GM21447 (cell line): ENCODE measurements around the gene KLHL17.

Source experiments
- ATAC-seq: cut with Tn5 transposase; IDR thresholded peaks from one replicate; pipeline ENCODE4 v1.9.1; 2021; ENCODE audit not compliant: unreplicated experiment

KLHL17 gene

GRCh38 chr1:947958-948357, 12.4 kb upstream of the KLHL17 start:
- ATAC-seq, result no peak

GRCh38 chr1:950268-950667, 10.1 kb upstream of the KLHL17 start:
- ATAC-seq, result no peak

DNA sequence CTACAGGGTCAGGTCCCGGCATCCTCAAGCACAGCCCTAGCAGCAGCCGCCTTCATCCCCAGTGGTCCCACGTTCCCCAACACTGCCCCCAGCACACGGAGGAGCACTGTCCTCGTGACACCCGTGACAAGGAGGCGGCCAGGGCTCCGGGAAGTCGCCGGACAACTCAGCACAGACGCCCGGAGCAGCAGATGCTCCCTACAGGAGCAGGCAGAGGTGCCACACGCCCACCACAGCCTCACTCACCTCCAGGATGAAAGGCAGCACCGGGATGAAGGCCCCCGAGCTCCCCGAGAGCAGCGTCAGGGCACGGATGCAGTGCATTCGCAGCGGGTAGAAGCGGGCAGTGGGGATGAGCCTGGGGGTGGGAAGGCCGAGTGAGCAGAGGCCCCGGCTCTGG, 9.5 kb upstream of the KLHL17 start:
- ATAC-seq, result no peak

DNA sequence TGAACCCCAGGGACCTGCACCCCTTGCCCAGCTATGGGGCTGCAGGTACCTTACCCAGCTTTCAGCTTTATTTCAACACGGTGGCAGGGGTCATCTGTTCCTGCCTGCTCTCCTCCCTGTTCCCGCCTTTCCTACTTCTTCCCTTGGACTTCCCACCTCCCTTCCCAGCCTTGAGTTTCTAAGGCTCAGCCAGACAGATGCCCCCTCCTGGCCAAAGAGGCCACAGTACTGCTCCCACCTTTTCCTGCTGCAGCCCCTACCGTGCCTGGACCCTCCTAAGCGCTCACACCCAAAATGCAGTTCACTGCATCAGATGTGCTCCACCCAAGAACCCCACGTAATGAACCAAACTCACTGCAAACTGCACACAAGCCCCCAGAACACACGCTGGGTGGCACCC, 9.0 kb upstream of the KLHL17 start:
- no peak for ATAC-seq

- ATAC-seq, result no peak
Measured at GRCh38 chr1:952201-952600, 8.2 kb upstream of the KLHL17 start.

DNA sequence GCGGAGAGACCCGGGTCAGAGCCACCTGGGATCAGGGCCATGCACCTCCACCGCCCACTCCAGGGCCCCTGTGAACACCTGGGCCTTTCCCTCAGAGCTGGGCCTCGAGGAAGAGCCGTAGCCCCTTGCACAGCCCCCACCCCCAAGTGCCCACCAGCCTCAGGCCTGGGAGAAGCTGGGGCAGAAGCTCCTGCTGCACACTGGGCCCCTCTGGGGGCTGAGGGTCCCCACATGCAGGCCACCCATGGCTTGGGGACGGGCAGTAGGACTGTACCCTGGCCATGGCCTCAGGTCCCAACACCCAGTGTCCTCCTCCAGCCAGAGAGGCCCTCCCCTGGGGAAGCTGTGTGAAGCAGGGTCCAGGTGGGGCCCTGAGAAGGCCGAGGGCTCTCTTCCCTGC, 7.8 kb upstream of the KLHL17 start:
- no peak for ATAC-seq

GRCh38 chr1:953524-954320, 6.7 kb upstream of the KLHL17 start:
- ATAC-seq, result no peak

GRCh38 chr1:954927-955326, 5.5 kb upstream of the KLHL17 start:
- ATAC-seq, result no peak

- no peak for ATAC-seq
Measured at GRCh38 chr1:955474-955873, 4.9 kb upstream of the KLHL17 start.

DNA sequence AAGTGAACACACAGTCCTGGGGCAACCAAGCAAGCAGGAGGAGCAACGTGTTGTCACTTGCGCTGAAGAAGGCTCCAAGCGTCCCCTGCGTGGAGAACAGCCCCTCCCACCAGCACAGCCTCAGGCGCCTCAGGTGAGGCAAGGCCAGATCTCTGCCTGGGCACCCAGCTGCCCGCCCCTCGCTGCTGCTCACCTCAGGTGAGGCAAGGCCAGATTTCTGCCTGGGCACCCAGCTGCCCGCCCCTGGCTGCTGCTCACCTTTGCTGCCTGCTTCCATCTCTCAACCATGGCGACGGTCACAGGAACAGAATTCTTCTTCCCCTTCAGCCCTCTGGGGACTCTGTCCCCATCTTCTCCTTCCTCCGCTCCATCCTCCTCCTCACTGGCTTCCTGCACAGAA, 3.7 kb upstream of the KLHL17 start:
- ATAC-seq, result no peak

DNA sequence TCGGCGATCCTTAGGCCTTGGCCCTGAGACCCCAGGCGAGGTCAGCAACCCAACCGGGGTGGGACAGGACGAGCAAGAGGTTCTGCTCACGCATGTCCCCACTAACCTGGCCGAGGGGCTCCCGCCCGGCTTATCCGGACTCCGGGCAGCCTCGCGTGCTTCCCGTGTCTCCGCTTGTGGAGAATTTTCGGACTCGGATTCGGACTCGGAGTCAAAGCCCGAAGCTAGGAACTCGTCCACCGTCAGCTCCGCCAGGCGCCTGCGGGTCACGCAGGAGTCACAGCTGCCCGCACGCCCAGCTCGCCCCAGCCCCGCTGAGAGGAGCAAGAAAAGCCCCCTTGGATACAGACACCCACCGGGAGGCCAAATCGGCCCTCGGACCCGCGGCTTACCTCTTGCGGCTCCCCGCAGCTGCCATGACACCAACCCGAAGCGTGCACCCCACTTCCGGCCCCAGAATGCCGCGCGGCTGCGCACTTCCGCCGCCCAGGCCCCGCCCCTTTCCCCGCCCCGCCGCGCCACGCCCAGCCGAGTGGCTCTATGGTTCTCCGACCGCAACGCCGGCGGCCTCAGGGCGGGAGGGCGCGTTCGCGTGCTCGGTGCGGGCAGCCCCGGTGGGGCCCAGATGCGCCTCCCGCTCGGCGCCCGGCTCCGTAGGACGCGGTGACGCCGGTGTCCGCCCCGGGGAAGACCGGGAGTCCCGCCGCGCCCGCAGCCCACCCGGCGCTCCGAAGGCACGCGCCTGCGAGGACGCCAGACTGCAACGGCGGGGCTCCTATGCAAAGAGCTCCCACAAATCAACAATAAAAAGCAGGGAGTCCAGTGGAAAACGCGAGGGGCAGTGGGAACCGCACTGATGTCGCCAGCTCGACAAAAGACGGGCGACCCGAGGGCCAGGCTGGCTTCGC, 1.3 kb upstream of the KLHL17 start, which contains the start of gene NOC2L:
Gene NOC2L (minus strand): TSS at position 434 of the 908 bp plus-strand sequence. CDS start 16 bp downstream, at position 418.
- ATAC-seq, result peak; percentile 66

GRCh38 chr1:959731-960362, 537 bp upstream of the KLHL17 start:
- no peak for ATAC-seq

- ATAC-seq, result no peak
Measured at GRCh38 chr1:961132-961669, 817 bp downstream of the KLHL17 start.

- ATAC-seq, result no peak
Measured at GRCh38 chr1:962381-963300, 2.3 kb downstream of the KLHL17 start.

GRCh38 chr1:963301-963651, 2.9 kb downstream of the KLHL17 start:
- no peak for ATAC-seq

DNA sequence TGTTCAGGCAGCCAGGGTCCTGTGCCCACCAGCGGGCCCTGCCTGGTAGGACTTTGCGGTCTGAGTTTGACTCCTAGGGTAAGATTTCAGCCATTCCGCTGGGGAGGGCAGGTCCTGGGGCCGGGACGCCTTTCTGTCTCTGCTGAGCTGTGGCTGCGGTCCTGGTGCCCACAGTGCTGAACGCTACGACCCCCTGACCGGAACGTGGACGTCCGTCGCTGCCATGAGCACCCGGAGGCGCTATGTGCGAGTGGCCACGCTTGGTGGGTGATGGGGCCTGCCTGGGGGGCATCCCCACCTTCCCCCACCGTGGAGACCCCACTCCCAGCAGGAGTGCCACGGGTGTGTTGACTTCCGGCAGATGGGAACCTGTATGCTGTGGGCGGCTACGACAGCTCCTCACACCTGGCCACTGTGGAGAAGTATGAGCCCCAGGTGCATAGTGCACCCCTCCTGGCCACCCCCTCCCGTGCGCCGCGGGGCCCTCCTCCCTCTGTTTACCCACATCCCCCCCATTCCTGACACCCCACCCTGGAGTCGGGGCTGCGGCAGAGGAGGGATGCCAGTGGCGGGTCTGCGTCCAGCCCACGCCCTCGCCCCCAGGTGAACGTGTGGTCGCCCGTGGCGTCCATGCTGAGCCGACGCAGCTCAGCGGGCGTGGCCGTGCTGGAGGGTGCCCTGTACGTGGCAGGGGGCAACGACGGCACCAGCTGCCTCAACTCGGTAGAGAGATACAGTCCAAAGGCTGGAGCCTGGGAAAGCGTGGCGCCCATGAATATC, 3.6 kb downstream of the KLHL17 start:
- ATAC-seq, result no peak

- ATAC-seq, result no peak
Measured at GRCh38 chr1:964691-965525, 4.5 kb downstream of the KLHL17 start.

- ATAC-seq, result no peak
Measured at GRCh38 chr1:965526-966134, 5.2 kb downstream of the KLHL17 start.
